K562 treated with DMSO at 1 percent for 4 hours (cell line): ENCODE data around the gene CKAP5. TPM values are rescaled to one million over a fixed set of nuclear protein-coding genes. Genes with fewer than 3 reads are reported as not detected.

Source experiments
- total RNA-seq: library from RNA; unstranded; fragments of 300-600 nt; gene quantifications from 2 replicates; pipeline ENCODE4 v1.2.3, GENCODE V29; 2022; ENCODE audit not compliant: insufficient read depth

CKAP5 gene
- 55.7 and 60.6 TPM in 2 replicates for total RNA-seq

GRCh38 chr11:46845740-46846509, at the start of gene CKAP5:
Gene CKAP5 (minus strand): TSS chr11:46846280. CDS start chr11:46821231, 25,049 bp downstream.

GRCh38 chr11:46719048-46719542, 127.0 kb downstream of the CKAP5 start, which contains the start of gene F2:
Gene F2 (plus strand): TSS chr11:46719213. CDS start chr11:46719236, 23 bp downstream.

DNA sequence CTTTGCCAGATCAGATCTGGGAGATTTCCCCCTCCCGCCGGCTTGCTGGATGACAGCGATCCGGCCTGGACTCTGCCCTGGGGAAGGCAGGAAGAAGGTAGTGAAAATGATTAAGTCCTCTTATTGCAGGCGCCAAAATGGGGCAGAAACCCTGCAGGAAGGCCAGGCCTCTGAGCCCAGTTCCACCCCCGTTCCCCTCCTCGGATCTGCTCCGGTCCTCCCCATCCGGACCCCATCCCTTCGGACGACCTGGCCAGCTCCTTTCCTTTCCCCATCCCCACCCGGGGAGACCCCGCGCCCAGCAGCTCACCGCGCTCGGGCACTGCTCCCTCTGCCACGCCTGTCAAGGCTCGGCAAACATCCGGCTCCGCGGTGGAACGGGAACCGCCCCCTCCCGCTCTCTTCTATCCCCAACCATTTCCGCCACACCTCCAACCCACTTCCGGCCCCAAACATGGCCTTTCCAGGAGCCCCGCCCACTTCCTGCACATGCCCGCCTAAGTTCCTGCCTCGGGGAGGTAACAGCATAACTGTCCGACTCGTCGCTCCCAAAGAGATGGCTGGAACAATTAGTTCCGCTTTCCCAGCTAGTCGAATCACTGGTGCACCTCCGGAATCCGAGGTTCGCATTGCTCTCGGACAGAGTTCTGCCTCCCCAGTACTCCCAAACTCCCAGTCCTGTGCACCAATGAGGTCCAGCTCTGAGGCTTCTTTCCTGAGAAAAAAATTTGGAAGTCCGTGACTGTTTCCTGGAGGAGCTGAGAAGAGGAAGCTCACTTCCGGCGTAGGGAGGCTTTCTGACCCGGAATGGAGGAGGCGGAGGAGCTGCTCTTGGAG, 145.6 kb downstream of the CKAP5 start, which contains the start of the genes ARHGAP1 and ZNF408:
Gene ARHGAP1, minus strand, starts transcription at position 379 of the 837 bp plus-strand sequence. CDS start 4,512 bp downstream, outside the sequence.
Gene ZNF408, plus strand, starts transcription at position 791 of the 837 bp plus-strand sequence. Its CDS starts 17 bp downstream, at position 808.

Other genes with a start within 250 kb of the CKAP5 start
- 5.1 and 7.3 TPM in 2 replicates for gene HARBI1, start 229.1 kb downstream of the CKAP5 start, total RNA-seq
- 34.2 and 42.8 TPM in 2 replicates for gene ATG13, start 228.7 kb downstream of the CKAP5 start, total RNA-seq
- 17.1 and 19.5 TPM in 2 replicates for gene ARHGAP1, start 145.7 kb downstream of the CKAP5 start, total RNA-seq
- gene ZNF408, start 145.2 kb downstream of the CKAP5 start, total RNA-seq: 13.9 and 20.2 TPM in 2 replicates
- gene F2, start 127.1 kb downstream of the CKAP5 start, total RNA-seq: not detected in 2 replicates
- not detected in 2 replicates for gene LRP4, start 72.3 kb upstream of the CKAP5 start, total RNA-seq
- gene CSTPP1, start 90.5 kb upstream of the CKAP5 start, total RNA-seq: 15.5 and 22.9 TPM in 2 replicates